ENCODE results near the gene WASHC3.
"Not testable (repeated sequence)": the region's sequence is repeated elsewhere in the genome, so short reads cannot be mapped to it uniquely, and the experiment has no call there.

The WASHC3 gene

GRCh38 chr12:102061560-102062418, at the start of gene WASHC3:
Gene WASHC3 (minus strand): TSS chr12:102061991. CDS start chr12:102061962, 29 bp downstream.
- DNase-seq (ENCODE audit: low read depth in 2 of 2): peak; percentile 88 to 91

DNA sequence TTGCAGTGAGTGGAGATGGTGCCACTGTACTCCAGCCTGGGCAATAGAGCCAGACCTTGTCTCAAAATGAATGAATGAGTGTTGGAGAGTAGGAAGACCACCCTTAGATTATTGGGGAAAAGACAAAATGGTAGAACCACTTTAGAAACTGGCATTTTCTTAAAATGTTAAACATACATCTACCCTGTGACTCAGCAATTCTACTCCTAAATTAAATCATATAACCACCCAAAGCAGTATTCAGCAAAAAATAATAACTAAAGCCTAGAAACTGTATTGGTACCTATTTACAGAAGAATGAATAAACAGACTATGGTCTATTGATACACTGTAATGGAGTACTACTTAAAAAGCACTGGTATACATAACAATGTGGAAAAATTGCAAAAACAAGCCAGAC, 49.0 kb upstream of the WASHC3 start:
- DNase-seq (ENCODE audit: low read depth in 2 of 2): no peak

DNA sequence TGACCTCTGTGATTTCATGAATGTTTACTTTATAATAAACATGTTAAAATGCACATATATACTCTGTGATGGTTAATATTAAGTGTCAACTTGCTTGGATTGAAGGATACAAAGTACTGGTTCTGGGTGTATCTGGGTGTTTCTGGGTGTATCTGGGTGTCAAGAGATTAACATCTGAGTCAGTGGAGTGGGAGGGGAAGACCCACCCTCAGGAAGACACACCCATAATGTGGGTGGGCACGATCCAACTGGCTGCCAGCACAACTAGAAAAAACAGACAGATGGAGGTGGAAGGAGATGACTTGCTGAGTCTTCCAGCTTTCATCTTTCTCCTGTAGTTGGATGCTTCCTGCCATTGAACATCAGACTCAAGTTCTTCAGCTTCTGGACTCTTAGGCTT, 46.2 kb upstream of the WASHC3 start:
- no peak for DNase-seq (ENCODE audit: low read depth in 2 of 2)

DNA sequence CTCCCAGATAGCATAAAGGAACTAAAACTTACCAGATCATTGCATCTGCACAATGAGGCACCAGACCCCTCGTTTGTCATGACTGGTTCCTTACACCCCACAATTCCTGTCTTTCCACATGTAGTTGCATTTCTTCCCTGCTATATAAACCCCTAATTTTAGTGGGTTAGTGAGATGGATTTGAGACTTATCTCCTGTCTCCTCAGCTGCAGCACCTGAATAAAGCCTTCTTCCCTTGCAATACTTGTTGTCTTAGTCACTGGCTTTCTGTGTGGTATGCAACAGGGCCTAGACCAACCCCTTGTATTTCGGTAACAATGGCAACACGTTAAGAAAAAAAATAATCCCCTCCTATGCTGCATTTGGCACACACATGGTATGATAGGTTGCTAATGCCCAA, 45.1 kb upstream of the WASHC3 start:
- DNase-seq (ENCODE audit: low read depth in 2 of 2): no peak

GRCh38 chr12:102096855-102097254, 35.1 kb upstream of the WASHC3 start:
- no peak for DNase-seq (ENCODE audit: low read depth in 2 of 2)

- no peak for DNase-seq (ENCODE audit: low read depth in 2 of 2)
Observed at GRCh38 chr12:102095677-102096263, 34.0 kb upstream of the WASHC3 start.

- DNase-seq (ENCODE audit: low read depth in 2 of 2): no peak
Observed at GRCh38 chr12:102093319-102093718, 31.5 kb upstream of the WASHC3 start.

- not testable (repeated sequence) for DNase-seq (ENCODE audit: low read depth in 2 of 2)
Observed at GRCh38 chr12:102089228-102089835, 27.5 kb upstream of the WASHC3 start.

DNA sequence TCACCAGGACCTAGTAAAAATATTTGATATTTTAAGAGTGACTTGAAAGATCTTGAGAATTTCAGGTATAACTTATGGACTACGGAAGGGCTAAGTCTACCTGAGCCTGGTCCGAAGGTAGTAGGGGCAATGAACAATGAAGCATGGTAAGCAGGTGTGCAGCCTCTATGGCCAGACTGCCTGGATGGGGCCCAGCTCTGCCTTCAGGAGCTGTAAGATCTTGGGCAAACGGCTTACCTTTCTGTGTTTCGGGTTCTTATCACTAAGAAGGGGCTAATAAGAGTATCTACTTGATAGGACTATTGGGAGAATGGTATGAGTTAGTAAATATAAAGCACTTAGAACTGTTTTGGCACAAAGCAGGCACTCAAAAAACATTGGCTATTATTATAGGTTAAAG, 19.1 kb upstream of the WASHC3 start:
- no peak for DNase-seq (ENCODE audit: low read depth in 2 of 2)

DNA sequence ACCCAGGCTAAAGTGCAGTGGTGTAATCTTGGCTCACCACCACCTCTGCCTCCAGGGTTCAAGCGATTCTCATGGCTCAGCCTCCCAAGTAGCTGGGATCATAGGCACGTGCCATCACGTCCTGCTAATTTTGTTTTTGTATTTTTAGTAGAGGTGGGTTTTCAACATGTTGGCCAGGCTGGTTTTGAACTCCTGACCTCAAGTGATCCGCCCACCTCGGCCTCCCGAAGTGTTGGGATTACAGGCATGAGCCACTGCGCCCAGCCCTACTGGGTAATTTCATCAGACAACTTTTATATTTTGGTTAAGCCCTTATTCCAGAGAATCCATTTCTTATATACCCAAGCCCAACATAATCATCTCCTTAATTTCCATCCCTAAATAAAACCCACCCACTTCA, 10.3 kb upstream of the WASHC3 start:
- DNase-seq (ENCODE audit: low read depth in 2 of 2): not testable (repeated sequence)

DNA sequence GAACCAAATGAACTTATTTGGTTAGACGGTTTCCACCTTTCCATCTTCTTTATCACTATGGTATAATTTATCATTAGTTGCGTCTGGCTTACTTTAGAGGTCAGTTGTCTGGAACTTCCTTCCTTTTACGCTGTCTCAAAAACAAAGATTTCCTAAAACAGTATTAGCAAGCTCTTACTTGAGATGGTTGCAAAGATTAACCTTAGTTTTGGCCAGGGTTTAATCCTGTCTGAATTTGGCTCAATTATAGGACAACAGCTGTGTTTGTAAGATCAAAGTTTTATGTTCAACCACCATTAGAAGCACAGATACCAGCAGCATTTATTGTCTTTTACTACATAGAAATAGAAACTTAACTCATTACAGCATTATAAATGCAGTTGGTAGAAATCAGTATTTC, 7.9 kb upstream of the WASHC3 start:
- no peak for DNase-seq (ENCODE audit: low read depth in 2 of 2)

- DNase-seq (ENCODE audit: low read depth in 2 of 2): no peak
Observed at GRCh38 chr12:102067574-102068258, 5.9 kb upstream of the WASHC3 start.

DNA sequence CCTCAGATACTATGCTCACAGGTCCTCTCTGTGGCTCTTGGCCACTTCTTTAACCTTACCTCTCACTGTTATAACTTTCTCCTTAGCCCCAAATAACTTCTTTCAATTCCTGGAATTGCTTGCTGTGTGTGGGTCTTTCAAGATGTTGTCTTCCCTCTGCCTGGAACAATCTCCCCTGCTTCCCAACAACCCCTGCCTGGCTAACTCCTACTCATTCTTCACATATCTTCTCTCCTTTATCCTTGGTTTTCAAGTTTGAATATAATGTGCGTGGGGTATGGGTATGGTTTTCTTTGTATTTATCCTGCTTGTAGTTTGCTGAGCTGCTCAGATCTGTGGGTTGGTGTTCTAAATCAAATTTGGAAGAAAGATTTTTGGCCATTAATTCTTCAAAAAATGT, 2.7 kb upstream of the WASHC3 start:
- DNase-seq (ENCODE audit: low read depth in 2 of 2): no peak

DNA sequence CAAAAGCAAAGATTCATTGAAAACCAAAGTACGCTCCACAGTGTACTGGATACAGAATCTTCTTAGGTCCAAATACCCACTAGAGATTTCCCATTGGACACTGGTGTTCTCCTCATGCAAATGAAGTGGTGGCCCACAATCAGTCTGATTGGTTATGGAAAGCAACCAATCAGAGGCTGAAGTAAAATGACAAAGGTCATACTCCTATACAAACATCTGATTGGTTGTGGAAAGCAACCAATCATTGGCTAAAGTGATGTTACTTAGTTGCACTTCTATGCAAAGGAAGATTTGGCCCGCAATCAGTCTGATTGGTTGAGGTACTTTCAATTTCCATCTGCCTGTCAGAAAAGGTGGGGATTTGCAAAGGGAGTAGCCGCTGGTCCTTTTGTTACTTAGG, 1.3 kb upstream of the WASHC3 start:
- no peak for DNase-seq (ENCODE audit: low read depth in 2 of 2)

GRCh38 chr12:102062419-102062806, 622 bp upstream of the WASHC3 start:
- no peak for DNase-seq (ENCODE audit: low read depth in 2 of 2)

GRCh38 chr12:102061096-102061559, 663 bp downstream of the WASHC3 start:
- no peak for DNase-seq (ENCODE audit: low read depth in 2 of 2)

GRCh38 chr12:102059343-102059742, 2.4 kb downstream of the WASHC3 start:
- DNase-seq (ENCODE audit: low read depth in 2 of 2): no peak

DNA sequence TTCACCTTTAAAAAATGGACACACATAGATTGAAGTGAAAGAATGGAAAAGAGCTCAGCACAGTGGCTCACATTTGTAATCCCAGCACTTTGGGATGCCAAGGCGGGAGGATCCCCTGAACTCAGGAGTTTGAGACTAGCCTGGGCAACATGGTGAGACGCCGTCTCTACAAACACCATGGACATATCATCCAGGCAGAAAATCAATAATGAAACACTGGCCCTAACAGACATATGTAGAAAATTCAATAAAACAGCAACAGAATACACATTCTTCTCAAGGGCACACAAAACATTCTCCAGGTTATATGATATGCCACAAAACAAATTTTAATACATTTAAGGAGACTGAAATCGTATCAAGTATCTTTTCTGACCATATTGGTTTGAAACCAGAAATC, 7.4 kb downstream of the WASHC3 start:
- no peak for DNase-seq (ENCODE audit: low read depth in 2 of 2)

DNA sequence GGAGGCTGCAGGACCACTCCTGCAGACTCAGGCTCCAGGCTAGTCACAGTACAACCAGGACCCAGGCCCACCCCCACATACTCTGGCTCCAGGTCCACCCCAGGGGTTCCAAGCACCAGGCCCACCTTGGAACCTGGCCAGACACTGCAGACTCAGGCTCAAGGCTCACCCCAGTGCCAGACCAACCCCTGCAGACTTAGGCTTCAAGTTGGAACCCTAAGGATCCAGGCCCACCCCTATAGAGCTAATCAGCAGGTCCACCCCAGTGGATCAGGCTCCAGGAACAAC, 8.8 kb downstream of the WASHC3 start:
- no peak for DNase-seq (ENCODE audit: low read depth in 2 of 2)

- no peak for DNase-seq (ENCODE audit: low read depth in 2 of 2)
Observed at GRCh38 chr12:102052192-102053061, 9.4 kb downstream of the WASHC3 start.

GRCh38 chr12:102051431-102051965, 10.3 kb downstream of the WASHC3 start:
- no peak for DNase-seq (ENCODE audit: low read depth in 2 of 2)

Data from stimulated activated CD8-positive, alpha-beta memory T cell treated with anti-CD3 and anti-CD28 coated beads, Interleukin-15, amount 100 ng/mL, for 4 hours (primary cell).